Fibroblast of lung (primary cell): ENCODE results near the gene HS3ST3A1.

Experiments
- CTCF ChIP-seq, 2 donors: IDR thresholded peaks in 1 of 2; conservative IDR thresholded peaks in 1 of 2; 1 replicate in 1 of 2; 2 replicates in 1 of 2; pipeline ENCODE4 v1.5.1; 2011 to 2012; ENCODE audit warnings: low read length in 2 of 2, control low read depth in 1 of 2, inconsistent platforms in 1 of 2, low read depth in 1 of 2, mild to moderate bottlenecking in 1 of 2
- EZH2 ChIP-seq: IDR thresholded peaks from 2 replicates; pipeline ENCODE4 v1.5.1; 2012; ENCODE audit warnings: low read length, control low read depth, mild to moderate bottlenecking; ENCODE audit errors: missing control alignments

GRCh38 chr17:13523164-13523563, 78.6 kb downstream of the HS3ST3A1 start:
- no peak for TF ChIP-seq EZH2
- no peak for TF ChIP-seq CTCF (conservative IDR thresholded peaks at IDR 0.05 in 1 of 2, IDR thresholded peaks at IDR 0.05 in 1 of 2; ENCODE audit: low read depth in 1 of 2, low read length in 2 of 2)
